SK-N-SH (cell line): Measurements from ENCODE around the gene EGF. TPM values are rescaled to one million over a fixed set of nuclear protein-coding genes. Genes with fewer than 3 reads are reported as not detected.

ENCODE experiments used
- CTCF ChIA-PET: fragments of 300-600, 350-600 bp; formaldehyde crosslinking; extraction: SDS; loops from one replicate; lab custom pipeline; 2021; lab: Yijun Ruan, JAX
- POLR2A ChIA-PET: fragments of 350-600 bp; sonication (Branson Sonifier 250); formaldehyde crosslinking; extraction: SDS; loops from one replicate; lab custom pipeline; 2020; ENCODE audit warnings: antibody characterized with exemption, inconsistent platforms; lab: Yijun Ruan, JAX
- DNase-seq: peaks from one replicate; pipeline ENCODE4 v3.0.0; 2012
- H2AFZ ChIP-seq: fragments of 200-600 bp; sonication (generic); 2 replicates; pipeline ENCODE4 v1.8.1; 2016; ENCODE audit warnings: antibody characterized with exemption, mild to moderate bottlenecking, low read depth
- H3F3A ChIP-seq: fragments of 200-600 bp; sonication (generic); replicated peaks from 2 replicates; pipeline ENCODE3; 2016; ENCODE audit warnings: antibody characterized with exemption, mild to moderate bottlenecking; ENCODE audit not compliant: insufficient read depth
- H3K27ac ChIP-seq, 2 experiments: fragments of 200-500 bp in 1 of 2; fragments of 200-600 bp in 1 of 2; sonication (Bioruptor generic) in 1 of 2; sonication (generic), shearing (Covaris generic) in 1 of 2; 2 replicates each; pipeline versions ENCODE4 v1.5.1 to v1.6.1; 2014 to 2016; ENCODE audit warnings: low read depth in 2 of 2, inconsistent platforms in 1 of 2, low read length in 1 of 2, mild to moderate bottlenecking in 1 of 2, mixed read lengths in 1 of 2
- H3K27me3 ChIP-seq: fragments of 200-600 bp; sonication (generic), shearing (Covaris generic); 2 replicates; pipeline ENCODE4 v1.6.1; 2016; ENCODE audit warnings: mixed run types; ENCODE audit not compliant: insufficient read depth
- H3K36me3 ChIP-seq, 2 experiments: fragments of 200-500 bp in 1 of 2; fragments of 200-600 bp in 1 of 2; sonication (Bioruptor generic) in 1 of 2; sonication (generic) in 1 of 2; replicated peaks in 1 of 2; 2 replicates each; pipeline versions ENCODE3 to v1.5.1; 2014 to 2016; ENCODE audit warnings: low read length in 1 of 2, mild to moderate bottlenecking in 1 of 2; ENCODE audit not compliant: insufficient read depth in 2 of 2, control insufficient read depth in 1 of 2
- H3K4me1 ChIP-seq, 2 experiments: fragments of 200-500 bp in 1 of 2; fragments of 200-600 bp in 1 of 2; sonication (Bioruptor generic) in 1 of 2; sonication (generic), shearing (Covaris generic) in 1 of 2; 2 replicates each; pipeline versions ENCODE4 v1.5.1 to v1.6.1; 2014 to 2016; ENCODE audit warnings: low read depth in 1 of 2, low read length in 1 of 2, mixed run types in 1 of 2; ENCODE audit not compliant: insufficient read depth in 2 of 2, control insufficient read depth in 1 of 2
- H3K4me2 ChIP-seq: fragments of 200-600 bp; sonication (generic), shearing (Covaris generic); 2 replicates; pipeline ENCODE4 v1.6.1; 2017; ENCODE audit warnings: mixed run types
- H3K4me3 ChIP-seq, 2 experiments: fragments of 200-500 bp in 1 of 2; fragments of 200-600 bp in 1 of 2; sonication (Bioruptor generic) in 1 of 2; sonication (generic), shearing (Covaris generic) in 1 of 2; 2 replicates each; pipeline versions ENCODE4 v1.5.1 to v1.8.1; 2014 to 2016; ENCODE audit warnings: low read depth in 2 of 2, inconsistent platforms in 1 of 2, low read length in 1 of 2, mild to moderate bottlenecking in 1 of 2, mixed read lengths in 1 of 2, moderate library complexity in 1 of 2
- H3K79me2 ChIP-seq: fragments of 200-600 bp; sonication (generic); 2 replicates; pipeline ENCODE4 v1.8.1; 2017; ENCODE audit warnings: mild to moderate bottlenecking; ENCODE audit not compliant: insufficient read depth
- H3K9ac ChIP-seq: fragments of 200-600 bp; sonication (generic); 2 replicates; pipeline ENCODE4 v1.6.1; 2017; ENCODE audit warnings: mixed run types
- H3K9me2 ChIP-seq: fragments of 200-600 bp; sonication (generic); 2 replicates; pipeline ENCODE4 v1.6.1; 2017; ENCODE audit warnings: mixed run types
- H3K9me3 ChIP-seq: fragments of 200-600 bp; sonication (generic); 2 replicates; pipeline ENCODE4 v1.6.1; 2017; ENCODE audit warnings: mixed run types, mild to moderate bottlenecking, moderate library complexity
- H4K20me1 ChIP-seq: fragments of 200-600 bp; sonication (generic); 2 replicates; pipeline ENCODE4 v1.6.1; 2017; ENCODE audit warnings: mild to moderate bottlenecking, mixed run types; ENCODE audit not compliant: insufficient read depth
- EZH2phosphoT487 ChIP-seq: fragments of 200-600 bp; sonication (generic); IDR thresholded peaks from 2 replicates; pipeline ENCODE4 v1.6.1; 2017; ENCODE audit warnings: low read depth, mixed run types, mild to moderate bottlenecking, antibody characterized with exemption, moderate library complexity, borderline replicate concordance
- FOSL2 ChIP-seq: IDR thresholded peaks from 2 replicates; pipeline ENCODE4 v1.4.0; 2012; ENCODE audit warnings: low read depth, mild to moderate bottlenecking, moderate library complexity, borderline replicate concordance
- FOXM1 ChIP-seq: IDR thresholded peaks from 2 replicates; pipeline ENCODE4 v1.4.0; 2012; ENCODE audit warnings: low read depth, mild to moderate bottlenecking
- JUND ChIP-seq: IDR thresholded peaks from 2 replicates; pipeline ENCODE4 v1.4.0; 2012
- MEF2A ChIP-seq: IDR thresholded peaks from 2 replicates; pipeline ENCODE4 v1.4.0; 2012; ENCODE audit warnings: low read depth, borderline replicate concordance
- MXI1 ChIP-seq: IDR thresholded peaks from 2 replicates; pipeline ENCODE4 v1.6.1; 2012; ENCODE audit warnings: mild to moderate bottlenecking, low read depth, low read length, improper control_type of control experiment
- NFIC ChIP-seq: IDR thresholded peaks from 2 replicates; pipeline ENCODE4 v1.4.0; 2012; ENCODE audit warnings: borderline replicate concordance
- POLR2AphosphoS5 ChIP-seq: IDR thresholded peaks from 2 replicates; pipeline ENCODE4 v1.6.1; 2012; ENCODE audit warnings: low read depth, low read length
- RFX5 ChIP-seq: IDR thresholded peaks from 2 replicates; pipeline ENCODE4 v1.6.1; 2012; ENCODE audit warnings: mild to moderate bottlenecking, improper control_type of control experiment, low read length
- RXRA ChIP-seq: IDR thresholded peaks from 2 replicates; pipeline ENCODE4 v1.4.0; 2012; ENCODE audit warnings: low read depth, mild to moderate bottlenecking, borderline replicate concordance
- SIN3A ChIP-seq: IDR thresholded peaks from 2 replicates; pipeline ENCODE4 v1.6.1; 2012; ENCODE audit warnings: low read depth, mild to moderate bottlenecking, low read length, moderate library complexity, borderline replicate concordance
- SMC3 ChIP-seq: IDR thresholded peaks from 2 replicates; pipeline ENCODE4 v1.6.1; 2012; ENCODE audit warnings: low read depth, low read length, improper control_type of control experiment
- YY1 ChIP-seq: IDR thresholded peaks from 2 replicates; pipeline ENCODE4 v1.4.0; 2012; ENCODE audit warnings: low read depth, mild to moderate bottlenecking
- WGBS: methylation state at CpG from one replicate; pipeline ENCODE4 v1.1.6; 2017; ENCODE audit warnings: low lambda C conversion rate; 5-methylcytosine and 5-hydroxymethylcytosine counted together
- polyA plus RNA-seq, 3 experiments: library from polyadenylated mRNA; depleted of rRNA; stranded (reverse); fragments of >200 nt; gene quantifications; 2 replicates each; pipeline ENCODE4 v1.2.3, GENCODE V29; 2012
- small RNA-seq, 7 experiments: library from RNA; depleted of rRNA; stranded (forward); fragments of <200 nt; gene quantifications; one replicate each; pipeline ENCODE3, GENCODE V24; 2012
- TF ChIP-seq, protein P1 (sequence below): IDR thresholded peaks from 2 replicates; pipeline ENCODE4 v1.6.1; 2012; ENCODE audit warnings: mild to moderate bottlenecking, low read depth, low read length, moderate library complexity
- TF ChIP-seq, protein P2 (sequence below): IDR thresholded peaks from 2 replicates; pipeline ENCODE4; 2012
- TF ChIP-seq, protein P3 (sequence below): IDR thresholded peaks from 2 replicates; pipeline ENCODE4 v1.4.0; 2012; ENCODE audit warnings: low read depth, borderline replicate concordance

The EGF gene
- polyA plus RNA-seq, 1 of the 3 experiments (the other 2 are of a cell fraction) = 0.89 TPM

DNA sequence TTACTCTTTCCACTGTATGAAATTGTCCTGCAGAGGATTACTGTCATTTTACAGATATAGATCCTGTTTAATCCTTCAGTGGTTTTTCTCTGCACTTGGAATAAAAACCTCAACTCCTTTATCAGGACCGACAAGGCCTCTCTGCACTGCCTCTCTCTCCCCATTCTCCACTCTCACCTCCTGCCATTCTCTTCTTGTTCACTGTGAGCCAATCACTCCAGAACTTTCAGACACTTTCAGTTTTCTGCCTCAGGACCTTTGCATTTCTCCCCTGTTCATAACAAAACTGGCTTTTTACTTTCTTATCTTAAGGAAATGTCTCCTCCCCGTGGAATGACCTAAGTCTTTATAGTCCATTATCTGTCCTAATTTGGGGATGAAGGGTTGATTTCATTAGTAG is 148.4 kb downstream of the EGF start:
- TF ChIP-seq SMC3 (no peak), MXI1 (no peak), SIN3A (no peak), YY1 (no peak), JUND (no peak), RXRA (no peak), MEF2A (no peak), FOXM1 (no peak), POLR2AphosphoS5 (no peak), EZH2phosphoT487 (no peak), RFX5 (no peak), NFIC (no peak), FOSL2 (no peak)
- TF ChIP-seq, protein P1, sequence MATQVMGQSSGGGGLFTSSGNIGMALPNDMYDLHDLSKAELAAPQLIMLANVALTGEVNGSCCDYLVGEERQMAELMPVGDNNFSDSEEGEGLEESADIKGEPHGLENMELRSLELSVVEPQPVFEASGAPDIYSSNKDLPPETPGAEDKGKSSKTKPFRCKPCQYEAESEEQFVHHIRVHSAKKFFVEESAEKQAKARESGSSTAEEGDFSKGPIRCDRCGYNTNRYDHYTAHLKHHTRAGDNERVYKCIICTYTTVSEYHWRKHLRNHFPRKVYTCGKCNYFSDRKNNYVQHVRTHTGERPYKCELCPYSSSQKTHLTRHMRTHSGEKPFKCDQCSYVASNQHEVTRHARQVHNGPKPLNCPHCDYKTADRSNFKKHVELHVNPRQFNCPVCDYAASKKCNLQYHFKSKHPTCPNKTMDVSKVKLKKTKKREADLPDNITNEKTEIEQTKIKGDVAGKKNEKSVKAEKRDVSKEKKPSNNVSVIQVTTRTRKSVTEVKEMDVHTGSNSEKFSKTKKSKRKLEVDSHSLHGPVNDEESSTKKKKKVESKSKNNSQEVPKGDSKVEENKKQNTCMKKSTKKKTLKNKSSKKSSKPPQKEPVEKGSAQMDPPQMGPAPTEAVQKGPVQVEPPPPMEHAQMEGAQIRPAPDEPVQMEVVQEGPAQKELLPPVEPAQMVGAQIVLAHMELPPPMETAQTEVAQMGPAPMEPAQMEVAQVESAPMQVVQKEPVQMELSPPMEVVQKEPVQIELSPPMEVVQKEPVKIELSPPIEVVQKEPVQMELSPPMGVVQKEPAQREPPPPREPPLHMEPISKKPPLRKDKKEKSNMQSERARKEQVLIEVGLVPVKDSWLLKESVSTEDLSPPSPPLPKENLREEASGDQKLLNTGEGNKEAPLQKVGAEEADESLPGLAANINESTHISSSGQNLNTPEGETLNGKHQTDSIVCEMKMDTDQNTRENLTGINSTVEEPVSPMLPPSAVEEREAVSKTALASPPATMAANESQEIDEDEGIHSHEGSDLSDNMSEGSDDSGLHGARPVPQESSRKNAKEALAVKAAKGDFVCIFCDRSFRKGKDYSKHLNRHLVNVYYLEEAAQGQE = no peak
- TF ChIP-seq, protein P2, sequence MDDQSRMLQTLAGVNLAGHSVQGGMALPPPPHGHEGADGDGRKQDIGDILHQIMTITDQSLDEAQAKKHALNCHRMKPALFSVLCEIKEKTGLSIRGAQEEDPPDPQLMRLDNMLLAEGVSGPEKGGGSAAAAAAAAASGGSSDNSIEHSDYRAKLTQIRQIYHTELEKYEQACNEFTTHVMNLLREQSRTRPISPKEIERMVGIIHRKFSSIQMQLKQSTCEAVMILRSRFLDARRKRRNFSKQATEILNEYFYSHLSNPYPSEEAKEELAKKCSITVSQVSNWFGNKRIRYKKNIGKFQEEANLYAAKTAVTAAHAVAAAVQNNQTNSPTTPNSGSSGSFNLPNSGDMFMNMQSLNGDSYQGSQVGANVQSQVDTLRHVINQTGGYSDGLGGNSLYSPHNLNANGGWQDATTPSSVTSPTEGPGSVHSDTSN = no peak
- TF ChIP-seq, protein P3, sequence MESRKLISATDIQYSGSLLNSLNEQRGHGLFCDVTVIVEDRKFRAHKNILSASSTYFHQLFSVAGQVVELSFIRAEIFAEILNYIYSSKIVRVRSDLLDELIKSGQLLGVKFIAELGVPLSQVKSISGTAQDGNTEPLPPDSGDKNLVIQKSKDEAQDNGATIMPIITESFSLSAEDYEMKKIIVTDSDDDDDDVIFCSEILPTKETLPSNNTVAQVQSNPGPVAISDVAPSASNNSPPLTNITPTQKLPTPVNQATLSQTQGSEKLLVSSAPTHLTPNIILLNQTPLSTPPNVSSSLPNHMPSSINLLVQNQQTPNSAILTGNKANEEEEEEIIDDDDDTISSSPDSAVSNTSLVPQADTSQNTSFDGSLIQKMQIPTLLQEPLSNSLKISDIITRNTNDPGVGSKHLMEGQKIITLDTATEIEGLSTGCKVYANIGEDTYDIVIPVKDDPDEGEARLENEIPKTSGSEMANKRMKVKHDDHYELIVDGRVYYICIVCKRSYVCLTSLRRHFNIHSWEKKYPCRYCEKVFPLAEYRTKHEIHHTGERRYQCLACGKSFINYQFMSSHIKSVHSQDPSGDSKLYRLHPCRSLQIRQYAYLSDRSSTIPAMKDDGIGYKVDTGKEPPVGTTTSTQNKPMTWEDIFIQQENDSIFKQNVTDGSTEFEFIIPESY = no peak
- no peak overlapping the region for H3K9ac ChIP-seq
- no peak overlapping the region for H3K4me2 ChIP-seq
- DNase-seq = no peak
- H3K4me1 ChIP-seq = 0 out of 4 replicates have a peak, but pooled peaks cover 0 to 4% of the 10 kb centered on the region in 2 experiments
- WGBS = 86% methylated on average over 2 of the region's 2 CpGs
- H3K9me2 ChIP-seq = no peaks in the 10 kb centered on the region
- H2AFZ ChIP-seq = no peak overlapping the region
- no peaks in the 10 kb centered on the region for H3K79me2 ChIP-seq
- H3K27ac ChIP-seq = no peak overlapping the region
- ChIA-PET POLR2A (interaction anchor here (0.5 kb wide), 1 partner anchor 132 kb away, joined by 3 read pairs; no protein-coding TSS in a partner anchor), CTCF (interaction anchor here (0.6 to 3.6 kb wide), 2 partner anchors 11 to 12 kb away, joined by 3 to 19 read pairs; no protein-coding TSS in a partner anchor)
- H3K36me3 ChIP-seq = no peaks in the 10 kb centered on the region
- H3K4me3 ChIP-seq = no peak overlapping the region
- H3F3A ChIP-seq = no peaks in the 10 kb centered on the region
- no peaks in the 10 kb centered on the region for H3K27me3 ChIP-seq
- no peaks in the 10 kb centered on the region for H3K9me3 ChIP-seq
- no peaks in the 10 kb centered on the region for H4K20me1 ChIP-seq

Small RNAs within 50 kb of the gene (small RNA-seq; reads per million reads assigned to genes)
- gene RNU6-35P = 4.7 to 153 (median 27.1) reads per million in 7 experiments

Other genes starting within 250 kb of the EGF start
- gene CASP6, start 209.4 kb upstream of the EGF start, polyA plus RNA-seq (2012; rRNA removed) = 30.2 and 55.3 TPM in 2 replicates
- gene PLA2G12A, start 182.8 kb upstream of the EGF start, polyA plus RNA-seq (2012; rRNA removed) = 7.9 and 8.7 TPM in 2 replicates
- gene CFI, start 110.9 kb upstream of the EGF start, polyA plus RNA-seq (2012; rRNA removed) = 19.6 and 27.0 TPM in 2 replicates
- gene GAR1, start 97.1 kb upstream of the EGF start, polyA plus RNA-seq (2012; rRNA removed) = 37.5 and 40.5 TPM in 2 replicates
- 0.05 and 0.10 TPM in 2 replicates for gene RRH, start 84.9 kb upstream of the EGF start, polyA plus RNA-seq (2012; rRNA removed)
- 0.02 TPM in 1 of 2 replicates, not detected in the other for gene LRIT3, start 64.8 kb upstream of the EGF start, polyA plus RNA-seq (2012; rRNA removed)